Measurements from ENCODE around the gene MYO18A.

MYO18A gene

GRCh38 chr17:29077320-29077719 is 102.9 kb downstream of the MYO18A start:
- DNase-seq (ENCODE audit: low read depth), result no peak

DNA sequence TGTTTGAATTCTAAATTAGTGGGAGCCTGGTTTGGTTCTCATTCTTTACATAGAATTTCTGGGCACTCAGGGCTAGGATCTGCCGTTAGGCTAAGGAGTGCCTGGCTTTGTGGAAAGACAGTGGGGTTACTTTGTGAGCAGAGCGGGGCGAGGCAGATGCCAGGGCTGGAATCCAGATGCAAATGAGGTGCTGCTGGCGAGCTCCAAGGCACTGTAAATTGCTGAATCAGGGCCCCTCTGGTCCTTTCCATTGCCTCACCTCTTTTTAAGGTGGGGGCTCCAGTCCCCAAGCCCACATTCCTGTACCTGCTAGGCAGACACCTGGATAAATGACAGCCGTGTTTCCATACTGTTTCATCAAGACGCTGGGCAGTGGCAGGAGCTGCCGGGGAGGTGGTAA is 103.5 kb downstream of the MYO18A start:
- DNase-seq (ENCODE audit: low read depth), result no peak

GRCh38 chr17:29076087-29076486 is 104.1 kb downstream of the MYO18A start:
- DNase-seq (ENCODE audit: low read depth), result no peak

GRCh38 chr17:29074488-29074887 is 105.7 kb downstream of the MYO18A start:
- DNase-seq (ENCODE audit: low read depth), result no peak

DNA sequence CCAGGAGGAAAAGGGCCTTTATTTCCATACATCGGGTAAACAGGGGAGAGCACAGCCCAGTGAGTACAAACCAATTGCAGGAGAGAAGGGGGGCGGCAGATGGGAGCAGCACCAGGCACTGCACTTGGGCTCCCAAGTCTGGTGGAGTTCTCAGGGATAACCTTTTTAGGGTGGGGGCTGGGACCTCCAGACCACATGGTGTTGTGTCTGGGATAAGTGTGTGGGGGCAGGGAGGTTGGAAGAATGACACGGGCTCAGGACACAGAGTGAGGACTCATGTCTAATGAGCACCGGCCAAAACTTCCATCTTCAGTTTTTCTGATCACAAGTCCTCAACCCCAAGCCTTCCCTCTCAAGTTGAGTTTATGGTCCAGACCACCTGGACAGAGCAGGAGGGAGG is 106.7 kb downstream of the MYO18A start:
- DNase-seq (ENCODE audit: low read depth), result no peak

- no peak for DNase-seq (ENCODE audit: low read depth)
These were observed 107.2 kb downstream of the MYO18A start for GRCh38 chr17:29073045-29073444.

DNA sequence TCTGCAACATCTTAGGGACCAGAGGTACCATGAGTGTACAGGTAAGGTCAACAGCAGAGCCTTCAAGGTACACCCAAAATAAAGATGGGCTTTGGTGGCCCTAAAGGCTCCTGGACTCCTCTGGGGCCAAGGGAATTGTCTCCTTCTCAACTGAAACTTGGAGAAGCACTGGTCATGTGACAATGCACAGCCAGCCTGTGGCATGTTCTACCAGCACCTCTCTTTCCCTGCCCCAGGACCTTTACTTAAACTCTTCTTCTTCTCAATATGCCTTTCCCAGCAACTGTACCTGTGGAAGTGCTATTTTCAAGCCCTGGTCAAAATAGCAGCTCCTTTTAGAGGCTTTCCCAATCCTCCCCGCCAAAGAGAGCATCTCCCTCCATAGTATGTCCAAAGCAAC is 108.9 kb downstream of the MYO18A start:
- no peak for DNase-seq (ENCODE audit: low read depth)

DNA sequence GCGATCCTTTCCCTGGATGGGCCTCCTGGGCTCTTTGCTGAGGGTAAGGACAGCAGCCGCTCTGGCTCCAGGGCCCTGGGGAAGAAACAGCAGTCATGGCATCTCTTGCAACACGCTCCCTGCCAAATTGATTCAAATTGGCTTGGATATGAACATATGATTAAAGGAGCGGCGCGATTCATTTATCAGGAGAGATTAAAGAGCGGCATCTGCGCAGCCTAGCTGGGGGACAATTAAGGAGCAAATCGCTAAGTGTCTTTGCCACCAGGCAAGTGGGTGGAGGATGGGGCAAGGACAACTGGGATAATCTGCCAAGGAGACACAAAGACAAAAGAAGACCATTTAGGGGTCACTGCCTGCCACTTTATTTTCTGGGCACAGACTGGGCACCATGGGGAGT is 109.4 kb downstream of the MYO18A start:
- DNase-seq (ENCODE audit: low read depth), result no peak

GRCh38 chr17:29070308-29070707 is 109.9 kb downstream of the MYO18A start:
- no peak for DNase-seq (ENCODE audit: low read depth)

- no peak for DNase-seq (ENCODE audit: low read depth)
These were observed 110.6 kb downstream of the MYO18A start for GRCh38 chr17:29069526-29070041.

- DNase-seq (ENCODE audit: low read depth), result no peak
These were observed 111.4 kb downstream of the MYO18A start for GRCh38 chr17:29068818-29069217.

DNA sequence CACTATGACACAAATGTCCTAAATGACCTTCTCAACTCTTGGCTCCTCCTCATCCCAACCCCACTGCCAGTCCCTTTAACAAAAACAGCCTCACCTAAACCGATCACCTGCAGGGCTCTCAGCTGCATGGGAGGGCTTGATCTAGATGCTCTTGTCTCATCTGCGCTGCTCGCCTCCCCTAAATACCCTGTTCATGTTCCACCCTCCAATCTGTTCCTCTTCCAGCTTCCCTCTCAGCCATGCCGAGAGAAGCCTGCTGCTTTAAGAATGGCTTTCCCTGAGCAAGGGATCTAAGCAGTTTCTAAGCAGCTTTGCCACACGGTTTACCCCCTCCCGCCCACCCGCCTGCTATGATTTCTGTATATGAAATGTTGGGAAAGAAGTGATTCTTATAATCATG is 113.6 kb downstream of the MYO18A start:
- no peak for DNase-seq (ENCODE audit: low read depth)

GRCh38 chr17:29066047-29066446 is 114.2 kb downstream of the MYO18A start:
- DNase-seq (ENCODE audit: low read depth), result no peak

DNA sequence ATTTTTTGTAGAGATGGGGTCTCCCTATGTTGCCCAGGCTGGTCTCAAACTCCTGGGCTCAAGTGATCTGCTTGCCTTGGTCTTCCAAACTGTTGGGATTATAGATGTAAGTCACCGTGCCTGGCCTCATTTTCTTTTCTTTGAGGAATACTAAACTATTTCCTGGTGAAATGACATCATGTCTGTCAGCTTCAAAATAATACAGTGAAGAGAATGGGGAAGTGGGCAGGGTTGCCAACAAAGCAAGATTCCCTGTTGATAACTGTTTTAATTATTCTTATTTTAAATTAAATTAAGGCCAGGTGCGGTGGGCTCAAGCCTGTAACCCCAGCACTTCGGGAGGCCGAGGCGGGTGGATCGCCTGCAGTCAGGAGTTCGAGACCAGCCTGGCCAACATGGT is 116.2 kb downstream of the MYO18A start:
- no peak for DNase-seq (ENCODE audit: low read depth)

GRCh38 chr17:29062215-29062614 is 118.0 kb downstream of the MYO18A start:
- no peak for DNase-seq (ENCODE audit: low read depth)

GRCh38 chr17:29061036-29061435 is 119.2 kb downstream of the MYO18A start:
- DNase-seq (ENCODE audit: low read depth), result no peak

DNA sequence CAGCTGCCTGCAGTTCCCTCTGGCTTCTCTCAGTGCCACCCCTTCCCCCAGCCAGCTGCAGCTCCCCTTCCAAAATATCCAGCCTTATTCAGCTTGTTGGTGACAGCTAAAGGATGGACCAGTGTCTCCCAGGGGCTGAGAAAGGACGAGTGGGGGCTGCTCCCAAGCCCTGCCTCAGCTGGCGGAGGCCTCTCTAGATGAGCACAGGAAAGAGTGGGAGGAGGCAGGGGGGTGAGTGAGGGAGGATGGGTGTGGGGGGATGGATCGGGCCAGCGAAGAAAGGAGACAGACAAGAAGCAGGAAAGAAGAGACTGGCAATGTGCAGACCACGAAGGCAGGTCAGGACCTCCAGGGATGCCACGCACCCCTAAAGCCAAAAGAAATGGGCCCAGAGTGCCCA is 119.7 kb downstream of the MYO18A start:
- no peak for DNase-seq (ENCODE audit: low read depth)

GRCh38 chr17:29059281-29059680 is 120.9 kb downstream of the MYO18A start:
- no peak for DNase-seq (ENCODE audit: low read depth)

GRCh38 chr17:29058391-29058790 is 121.8 kb downstream of the MYO18A start:
- no peak for DNase-seq (ENCODE audit: low read depth)

- no peak for DNase-seq (ENCODE audit: low read depth)
These were observed 122.8 kb downstream of the MYO18A start for GRCh38 chr17:29057361-29057760.

DNA sequence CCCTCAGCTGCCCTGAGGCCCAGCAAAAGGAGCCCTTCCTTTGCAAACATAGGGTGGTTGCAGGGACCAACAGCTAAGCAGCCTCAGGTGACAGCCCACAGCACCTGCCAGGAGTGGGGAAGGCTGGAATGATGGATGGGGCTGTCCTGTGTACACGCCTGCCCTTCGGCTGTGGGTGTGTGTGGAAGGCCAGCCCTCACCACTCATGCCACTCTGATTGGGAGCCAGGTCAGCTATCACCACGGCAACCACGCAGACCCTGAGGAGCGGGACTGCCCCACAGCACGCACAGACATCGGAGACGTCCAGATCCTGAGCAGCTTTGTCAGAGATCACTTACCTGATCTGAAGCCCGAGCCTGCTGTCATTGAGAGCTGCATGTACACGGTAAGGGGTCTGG is 125.4 kb downstream of the MYO18A start:
- no peak for DNase-seq (ENCODE audit: low read depth)

DNA sequence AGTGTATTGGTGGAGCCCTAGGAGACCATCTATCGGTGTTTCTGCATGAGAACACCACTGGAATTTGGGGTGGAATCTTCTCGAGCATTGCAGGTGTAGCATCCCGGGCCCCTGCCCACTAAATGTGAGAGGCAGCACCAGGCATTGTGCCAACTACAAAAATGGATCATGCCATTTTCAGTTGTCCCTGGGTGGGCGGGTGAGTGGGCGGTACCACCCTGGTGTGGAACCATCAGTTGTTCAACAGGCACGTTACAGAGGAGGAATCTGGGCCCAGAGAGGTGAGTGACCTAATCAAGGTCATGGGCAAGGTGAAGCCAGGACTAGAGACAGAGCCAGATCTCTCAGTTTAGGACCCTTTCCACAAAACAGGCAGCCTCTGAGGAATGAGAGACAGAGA is 128.5 kb downstream of the MYO18A start:
- DNase-seq (ENCODE audit: low read depth), result no peak

DNA sequence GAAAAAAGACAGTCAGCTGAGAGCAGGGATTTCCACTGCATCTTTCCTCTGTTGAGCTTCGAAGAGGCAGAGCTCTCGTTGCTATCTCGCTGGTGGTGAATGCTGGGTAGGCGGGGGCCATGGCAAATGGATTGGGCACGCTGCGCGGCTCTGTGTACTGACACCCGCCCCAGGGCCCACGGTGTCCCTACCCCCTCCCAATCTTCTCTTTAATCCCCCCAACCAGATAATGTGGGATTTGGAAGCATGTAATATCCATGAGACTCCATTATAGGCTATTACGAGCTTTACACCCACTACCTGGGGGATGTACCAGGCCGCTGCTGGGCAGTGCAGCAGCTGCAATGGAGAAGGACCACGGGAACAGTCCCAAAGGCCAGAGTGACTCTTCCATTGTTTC is 129.0 kb downstream of the MYO18A start:
- no peak for DNase-seq (ENCODE audit: low read depth)

DNA sequence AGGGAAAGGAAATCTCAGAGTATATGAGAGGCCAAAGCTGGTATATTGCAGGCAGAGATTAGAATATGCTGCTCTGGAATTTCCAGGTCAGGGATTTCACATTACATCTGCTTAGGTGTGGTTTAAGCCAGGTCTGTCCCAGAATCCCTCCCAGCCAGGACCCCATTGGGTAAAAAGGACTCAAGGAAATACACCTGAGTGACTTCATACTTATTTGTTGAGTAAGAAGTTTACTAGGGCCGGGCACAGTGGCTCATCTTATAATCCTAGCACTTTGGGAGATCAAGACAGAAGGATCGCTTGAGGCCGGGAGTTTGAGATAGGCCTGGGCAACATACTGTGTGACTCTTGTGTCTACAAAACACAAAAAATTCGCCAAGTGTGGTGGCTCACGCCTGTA is 130.0 kb downstream of the MYO18A start:
- no peak for DNase-seq (ENCODE audit: low read depth)

GRCh38 chr17:29049541-29050145 is 130.6 kb downstream of the MYO18A start:
- no peak for DNase-seq (ENCODE audit: low read depth)
